ENCODE data around the gene AFAP1. TPM values are rescaled to one million over a fixed set of nuclear protein-coding genes. Genes with fewer than 3 reads are reported as not detected.

The AFAP1 gene
- polyA plus RNA-seq, 1 experiment: 61.7 TPM

GRCh38 chr4:7790023-7790422, 149.6 kb downstream of the AFAP1 start:
- Histone ChIP-seq H3K27ac (ENCODE audit: low read depth, low read length) (no peak overlapping the region), H3K27me3 (ENCODE audit: control insufficient read depth, insufficient read depth, low read length) (no peaks in the 10 kb centered on the region), H3K4me3 (ENCODE audit: low read depth, low read length) (no peak overlapping the region), H3K9me3 (ENCODE audit: control insufficient read depth, insufficient read depth, low read length) (no peaks in the 10 kb centered on the region; the same call in 1 of the 2 replicates)
- no peak for TF ChIP-seq CTCF (IDR thresholded peaks at IDR 0.05; ENCODE audit: low read depth, low read length)
- DNase-seq (ENCODE audit: low read depth, low spot score): no peak
- ChIA-PET POLR2A (no interaction called here), CTCF (interaction anchor here (4.3 kb wide), 1 partner anchor 11 kb away, joined by 36 read pairs; no protein-coding TSS in a partner anchor)

- Histone ChIP-seq H3K27me3 (ENCODE audit: control insufficient read depth, insufficient read depth, low read length) (no peaks in the 10 kb centered on the region), H3K27ac (ENCODE audit: low read depth, low read length) (no peak overlapping the region), H3K9me3 (ENCODE audit: control insufficient read depth, insufficient read depth, low read length) (no peaks in the 10 kb centered on the region; the same call in 1 of the 2 replicates), H3K4me3 (ENCODE audit: low read depth, low read length) (no peak overlapping the region)
- DNase-seq (ENCODE audit: low read depth, low spot score): no peak
- ChIA-PET POLR2A (no interaction called here), CTCF (no interaction called here)
- TF ChIP-seq CTCF (IDR thresholded peaks at IDR 0.05; ENCODE audit: low read depth, low read length): no peak
These were observed 150.8 kb downstream of the AFAP1 start for GRCh38 chr4:7788694-7789425.

- TF ChIP-seq CTCF (IDR thresholded peaks at IDR 0.05; ENCODE audit: low read depth, low read length): no peak
- ChIA-PET POLR2A (no interaction called here), CTCF (no interaction called here)
- DNase-seq (ENCODE audit: low read depth, low spot score): no peak
- H3K27me3 ChIP-seq (ENCODE audit: control insufficient read depth, insufficient read depth, low read length): no peaks in the 10 kb centered on the region
- H3K27ac ChIP-seq (ENCODE audit: low read depth, low read length): no peak overlapping the region
- H3K9me3 ChIP-seq (ENCODE audit: control insufficient read depth, insufficient read depth, low read length): no peaks in the 10 kb centered on the region; the same call in 1 of the 2 replicates
- H3K4me3 ChIP-seq (ENCODE audit: low read depth, low read length): no peak overlapping the region
These were observed 151.5 kb downstream of the AFAP1 start for GRCh38 chr4:7788193-7788592.

DNA sequence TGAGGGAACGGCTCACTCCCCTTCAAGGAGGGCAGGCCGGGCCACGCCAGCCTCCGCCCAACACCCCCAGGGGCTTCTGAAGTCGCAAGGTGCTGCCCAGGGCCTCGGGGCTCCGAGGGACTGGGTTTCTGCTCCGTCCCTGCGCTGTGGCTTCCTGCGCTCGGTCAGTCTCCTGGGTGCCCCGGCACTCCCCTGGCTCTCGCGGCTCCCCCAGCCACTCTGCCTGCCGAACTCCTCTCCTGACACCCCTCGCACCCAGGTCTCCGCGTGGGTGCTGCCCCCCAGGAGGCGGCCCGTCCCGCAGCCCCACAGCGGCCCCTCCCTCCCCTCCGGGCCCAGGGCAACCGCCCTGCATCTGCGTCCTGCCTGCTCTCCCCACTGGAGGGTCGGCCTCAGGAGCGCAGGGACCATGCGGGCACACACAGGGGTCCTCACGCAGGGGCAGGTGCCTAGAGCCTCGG, 151.9 kb downstream of the AFAP1 start:
- Histone ChIP-seq H3K27me3 (ENCODE audit: control insufficient read depth, insufficient read depth, low read length) (no peaks in the 10 kb centered on the region), H3K27ac (ENCODE audit: low read depth, low read length) (no peak overlapping the region), H3K9me3 (ENCODE audit: control insufficient read depth, insufficient read depth, low read length) (no peaks in the 10 kb centered on the region; the same call in 1 of the 2 replicates), H3K4me3 (ENCODE audit: low read depth, low read length) (no peak overlapping the region)
- ChIA-PET POLR2A (no interaction called here), CTCF (no interaction called here)
- TF ChIP-seq CTCF (IDR thresholded peaks at IDR 0.05; ENCODE audit: low read depth, low read length): no peak
- no peak for DNase-seq (ENCODE audit: low read depth, low spot score)

DNA sequence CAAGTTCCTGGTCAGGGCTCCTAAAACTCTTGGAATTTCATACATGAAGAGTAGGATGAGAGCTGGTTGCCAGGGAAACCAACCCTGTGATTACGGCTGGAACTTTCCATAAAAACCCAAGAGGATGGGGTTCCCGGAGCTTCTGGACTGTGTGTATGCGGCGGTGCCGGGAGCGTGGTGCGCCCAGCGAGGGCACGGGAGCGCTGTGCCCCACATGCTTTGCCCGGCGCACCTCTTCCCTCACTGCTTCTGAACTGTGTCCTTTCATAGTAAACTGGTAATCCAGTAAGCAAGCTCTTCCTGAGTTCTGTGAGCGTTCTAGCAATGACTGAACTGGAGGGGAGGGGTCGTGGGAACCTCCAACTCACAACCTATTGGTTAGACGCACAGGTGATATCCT, 152.6 kb downstream of the AFAP1 start:
- no peaks in the 10 kb centered on the region for H3K27me3 ChIP-seq (ENCODE audit: control insufficient read depth, insufficient read depth, low read length)
- CTCF ChIA-PET: interaction anchor here (0.8 kb wide), 1 partner anchor 17 kb away, joined by 3 read pairs; no protein-coding TSS in a partner anchor
- POLR2A ChIA-PET: no interaction called here
- no peak overlapping the region for H3K4me3 ChIP-seq (ENCODE audit: low read depth, low read length)
- H3K9me3 ChIP-seq (ENCODE audit: control insufficient read depth, insufficient read depth, low read length): no peaks in the 10 kb centered on the region; the same call in 1 of the 2 replicates
- H3K27ac ChIP-seq (ENCODE audit: low read depth, low read length): no peak overlapping the region
- no peak for DNase-seq (ENCODE audit: low read depth, low spot score)
- TF ChIP-seq CTCF (IDR thresholded peaks at IDR 0.05; ENCODE audit: low read depth, low read length): no peak

All from AG04450 (cell line).